ENCODE measurements around the gene PPP1R12B.
A peak's percentile ranks its signal among the peaks of the same experiment; 100 is the strongest.
"Not testable (repeated sequence)": the region's sequence is repeated elsewhere in the genome, so short reads cannot be mapped to it uniquely, and the experiment has no call there.

PPP1R12B gene

GRCh38 chr1:202614363-202615207, 266.1 kb downstream of the PPP1R12B start:
- DNase-seq (ENCODE audit: low read depth) = peak; percentile 27
- not testable (repeated sequence) for H3K4me3 ChIP-seq (ENCODE audit: low read length)
- TF ChIP-seq CTCF (conservative IDR thresholded peaks at IDR 0.05; ENCODE audit: low read length) = peak; percentile 29; the same call in 1 of the 2 replicates

GRCh38 chr1:202615208-202615500, 266.7 kb downstream of the PPP1R12B start:
- not testable (repeated sequence) for DNase-seq (ENCODE audit: low read depth); H3K4me3 ChIP-seq (ENCODE audit: low read length)

GRCh38 chr1:202615501-202616354, 267.2 kb downstream of the PPP1R12B start:
- DNase-seq (ENCODE audit: low read depth) = peak; percentile 84
- H3K4me3 ChIP-seq (ENCODE audit: low read length) = no peak overlapping the region
- TF ChIP-seq CTCF (conservative IDR thresholded peaks at IDR 0.05; ENCODE audit: low read length) = no peak

GRCh38 chr1:202616355-202616915, 267.9 kb downstream of the PPP1R12B start:
- TF ChIP-seq CTCF (conservative IDR thresholded peaks at IDR 0.05; ENCODE audit: low read length) = no peak
- no peak for DNase-seq (ENCODE audit: low read depth)
- H3K4me3 ChIP-seq (ENCODE audit: low read length) = no peak overlapping the region

- not testable (repeated sequence) for H3K4me3 ChIP-seq (ENCODE audit: low read length)
- DNase-seq (ENCODE audit: low read depth) = peak; percentile 17
Measured at GRCh38 chr1:202619012-202619411, 270.5 kb downstream of the PPP1R12B start.

GRCh38 chr1:202619505-202619904, 271.0 kb downstream of the PPP1R12B start:
- H3K4me3 ChIP-seq (ENCODE audit: low read length) = no peak overlapping the region
- DNase-seq (ENCODE audit: low read depth) = no peak

GRCh38 chr1:202620036-202620435, 271.5 kb downstream of the PPP1R12B start:
- H3K4me3 ChIP-seq (ENCODE audit: low read length); DNase-seq (ENCODE audit: low read depth): not testable (repeated sequence)

More at GRCh38 chr1:202619505-202619904, 271.0 kb downstream of the PPP1R12B start:
- no peak for TF ChIP-seq CTCF (conservative IDR thresholded peaks at IDR 0.05; ENCODE audit: low read length)

GRCh38 chr1:202621446-202621845, 272.9 kb downstream of the PPP1R12B start:
- DNase-seq (ENCODE audit: low read depth) = no peak
- H3K4me3 ChIP-seq (ENCODE audit: low read length) = no peak overlapping the region
- no peak for TF ChIP-seq CTCF (conservative IDR thresholded peaks at IDR 0.05; ENCODE audit: low read length)

All from AG10803 (cell line).